Measurements from ENCODE around the gene VEPH1. TPM values are rescaled to one million over a fixed set of nuclear protein-coding genes. Genes with fewer than 3 reads are reported as not detected.

VEPH1 gene
- total and polyA plus RNA-seq, 3 donors from 2014 or later = 2.7 to 8.1 (median 3.0) TPM

GRCh38 chr3:157335233-157336076 is 167.8 kb downstream of the VEPH1 start:
- DNase-seq = no peak
- H3K36me3 ChIP-seq (ENCODE audit: low read depth, missing control alignments) = no peaks in the 10 kb centered on the region
- H3K27me3 ChIP-seq = no peaks in the 10 kb centered on the region
- H3K4me3 ChIP-seq = no peak overlapping the region
- 75 to 80% methylated on average over 7 of the region's 7 CpGs for WGBS, 2 donors
- H3K4me1 ChIP-seq = no peaks in the 10 kb centered on the region
- intact Hi-C loops (cut with DNase I; ENCODE audit: low total_unique reads) = no loop called here
- no peak overlapping the region for H3K27ac ChIP-seq
- no peaks in the 10 kb centered on the region for H3K9me3 ChIP-seq
- TF ChIP-seq POLR2A (IDR thresholded peaks at IDR 0.05) = no peak
- TF ChIP-seq CTCF (IDR thresholded peaks at IDR 0.05) = no peak

GRCh38 chr3:157333551-157333991 is 169.6 kb downstream of the VEPH1 start:
- Histone ChIP-seq H3K4me3 (no peak overlapping the region), H3K27ac (no peak overlapping the region), H3K27me3 (no peaks in the 10 kb centered on the region), H3K36me3 (ENCODE audit: low read depth, missing control alignments) (no peaks in the 10 kb centered on the region), H3K9me3 (no peaks in the 10 kb centered on the region), H3K4me1 (no peaks in the 10 kb centered on the region)
- WGBS, 2 donors = 90 to 95% methylated on average over 2 of the region's 2 CpGs
- TF ChIP-seq POLR2A (IDR thresholded peaks at IDR 0.05) (no peak), CTCF (IDR thresholded peaks at IDR 0.05) (no peak)
- intact Hi-C loops (cut with DNase I; ENCODE audit: low total_unique reads) = no loop called here
- DNase-seq = no peak

DNA sequence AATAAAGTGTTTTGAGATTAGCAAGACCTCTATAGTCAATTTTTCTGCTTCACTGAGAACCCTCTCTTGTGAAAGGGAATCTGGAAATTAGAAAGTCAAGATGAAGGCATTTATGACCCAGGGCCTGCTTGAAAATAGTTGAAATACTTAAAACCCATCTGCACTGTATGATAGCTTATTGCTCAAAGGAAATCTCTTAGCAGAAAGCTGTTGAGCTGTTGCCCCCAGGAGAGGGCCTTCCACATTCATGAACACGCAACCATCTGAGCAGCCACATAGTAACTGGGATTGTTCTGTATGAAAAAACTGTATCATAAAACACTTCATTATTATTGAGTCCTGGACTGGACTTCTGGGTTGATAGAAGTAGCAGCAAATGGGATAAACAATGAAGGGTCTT is 173.0 kb downstream of the VEPH1 start:
- Histone ChIP-seq H3K27me3 (no peaks in the 10 kb centered on the region), H3K9me3 (no peaks in the 10 kb centered on the region), H3K27ac (no peak overlapping the region), H3K4me3 (no peak overlapping the region), H3K36me3 (ENCODE audit: low read depth, missing control alignments) (no peaks in the 10 kb centered on the region), H3K4me1 (no peaks in the 10 kb centered on the region)
- TF ChIP-seq POLR2A (IDR thresholded peaks at IDR 0.05) (no peak), CTCF (IDR thresholded peaks at IDR 0.05) (no peak)
- no peak for DNase-seq
- intact Hi-C loops (cut with DNase I; ENCODE audit: low total_unique reads) = no loop called here
- WGBS, 2 donors = 93 to 100% methylated on average over 1 of the region's 1 CpG

- H3K4me1 ChIP-seq = no peaks in the 10 kb centered on the region
- WGBS, 2 donors = 75 to 81% methylated on average over 2 of the region's 2 CpGs
These were observed 173.7 kb downstream of the VEPH1 start for GRCh38 chr3:157329551-157329950.

More at GRCh38 chr3:157329551-157329950, 173.7 kb downstream of the VEPH1 start:
- H3K27ac ChIP-seq = no peak overlapping the region
- TF ChIP-seq POLR2A (IDR thresholded peaks at IDR 0.05) (no peak), CTCF (IDR thresholded peaks at IDR 0.05) (no peak)
- intact Hi-C loops (cut with DNase I; ENCODE audit: low total_unique reads) = no loop called here
- H3K36me3 ChIP-seq (ENCODE audit: low read depth, missing control alignments) = no peaks in the 10 kb centered on the region
- H3K4me3 ChIP-seq = no peak overlapping the region
- H3K27me3 ChIP-seq = no peaks in the 10 kb centered on the region
- no peak for DNase-seq
- H3K9me3 ChIP-seq = no peaks in the 10 kb centered on the region

All from testis (tissue), 3 donors.